Sigmoid colon (tissue), 4 donors: Measurements from ENCODE around the gene CPNE1.

ENCODE experiments used
- POLR2A ChIP-seq, 2 donors: fragments of 450-650 bp; IDR thresholded peaks; one replicate each; pipeline ENCODE4 v1.6.1; 2016; ENCODE audit warnings: antibody characterized with exemption in 2 of 2, mild to moderate bottlenecking in 2 of 2, moderate library complexity in 2 of 2
- POLR2AphosphoS5 ChIP-seq, 4 donors: sonication (generic); formaldehyde crosslinking; IDR thresholded peaks; one replicate each; pipeline ENCODE4 v1.6.1; 2017; ENCODE audit warnings: antibody characterized with exemption in 4 of 4
- TF ChIP-seq, protein P1 (sequence below), 4 experiments: fragments of 450-650 bp in 3 of 4; fragments of 200-600 bp in 1 of 4; IDR thresholded peaks; one replicate each; pipeline ENCODE4 v1.5.1; 2016 to 2019; ENCODE audit warnings: antibody characterized with exemption in 4 of 4, mild to moderate bottlenecking in 3 of 4, moderate library complexity in 2 of 4

- TF ChIP-seq, protein P1, sequence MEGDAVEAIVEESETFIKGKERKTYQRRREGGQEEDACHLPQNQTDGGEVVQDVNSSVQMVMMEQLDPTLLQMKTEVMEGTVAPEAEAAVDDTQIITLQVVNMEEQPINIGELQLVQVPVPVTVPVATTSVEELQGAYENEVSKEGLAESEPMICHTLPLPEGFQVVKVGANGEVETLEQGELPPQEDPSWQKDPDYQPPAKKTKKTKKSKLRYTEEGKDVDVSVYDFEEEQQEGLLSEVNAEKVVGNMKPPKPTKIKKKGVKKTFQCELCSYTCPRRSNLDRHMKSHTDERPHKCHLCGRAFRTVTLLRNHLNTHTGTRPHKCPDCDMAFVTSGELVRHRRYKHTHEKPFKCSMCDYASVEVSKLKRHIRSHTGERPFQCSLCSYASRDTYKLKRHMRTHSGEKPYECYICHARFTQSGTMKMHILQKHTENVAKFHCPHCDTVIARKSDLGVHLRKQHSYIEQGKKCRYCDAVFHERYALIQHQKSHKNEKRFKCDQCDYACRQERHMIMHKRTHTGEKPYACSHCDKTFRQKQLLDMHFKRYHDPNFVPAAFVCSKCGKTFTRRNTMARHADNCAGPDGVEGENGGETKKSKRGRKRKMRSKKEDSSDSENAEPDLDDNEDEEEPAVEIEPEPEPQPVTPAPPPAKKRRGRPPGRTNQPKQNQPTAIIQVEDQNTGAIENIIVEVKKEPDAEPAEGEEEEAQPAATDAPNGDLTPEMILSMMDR (IDR thresholded peaks at IDR 0.05) = no peak
- TF ChIP-seq POLR2A (IDR thresholded peaks at IDR 0.05) = no peak
- no peak for TF ChIP-seq POLR2AphosphoS5 (IDR thresholded peaks at IDR 0.05)
Measured at GRCh38 chr20:35583636-35584560, 80.8 kb downstream of the CPNE1 start.
